C4-2B (cell line): ENCODE measurements around the gene SPINT2.

Experiments used
- ZFX ChIP-seq: fragments of 450-650 bp; IDR thresholded peaks from 2 replicates; pipeline ENCODE4 v1.6.1; 2017
- TF ChIP-seq, protein P1 (sequence below): fragments of 450-650 bp; conservative IDR thresholded peaks from 2 replicates; pipeline ENCODE4 v1.5.1; 2017; ENCODE audit warnings: mild to moderate bottlenecking

DNA sequence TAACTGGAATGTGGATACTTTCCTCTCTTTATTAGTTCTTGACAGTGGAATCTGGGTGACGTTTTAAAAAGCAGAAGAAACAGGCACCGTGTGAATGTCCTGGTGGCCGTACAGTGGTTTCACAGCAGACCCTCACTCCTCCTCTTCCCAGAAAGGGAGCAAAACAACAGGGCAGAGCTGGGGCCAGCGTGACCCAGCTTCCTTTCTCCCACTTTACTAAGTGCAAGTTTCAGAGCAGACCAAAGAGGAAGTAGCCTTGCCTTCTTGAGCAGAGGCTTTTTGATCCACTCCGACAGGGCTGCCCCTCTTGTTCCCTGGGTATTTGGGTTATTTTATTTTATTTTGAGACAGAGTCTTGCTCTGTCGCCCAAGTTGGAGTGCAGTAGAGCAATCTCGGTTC, 20.0 kb downstream of the SPINT2 start:
- TF ChIP-seq, protein P1, sequence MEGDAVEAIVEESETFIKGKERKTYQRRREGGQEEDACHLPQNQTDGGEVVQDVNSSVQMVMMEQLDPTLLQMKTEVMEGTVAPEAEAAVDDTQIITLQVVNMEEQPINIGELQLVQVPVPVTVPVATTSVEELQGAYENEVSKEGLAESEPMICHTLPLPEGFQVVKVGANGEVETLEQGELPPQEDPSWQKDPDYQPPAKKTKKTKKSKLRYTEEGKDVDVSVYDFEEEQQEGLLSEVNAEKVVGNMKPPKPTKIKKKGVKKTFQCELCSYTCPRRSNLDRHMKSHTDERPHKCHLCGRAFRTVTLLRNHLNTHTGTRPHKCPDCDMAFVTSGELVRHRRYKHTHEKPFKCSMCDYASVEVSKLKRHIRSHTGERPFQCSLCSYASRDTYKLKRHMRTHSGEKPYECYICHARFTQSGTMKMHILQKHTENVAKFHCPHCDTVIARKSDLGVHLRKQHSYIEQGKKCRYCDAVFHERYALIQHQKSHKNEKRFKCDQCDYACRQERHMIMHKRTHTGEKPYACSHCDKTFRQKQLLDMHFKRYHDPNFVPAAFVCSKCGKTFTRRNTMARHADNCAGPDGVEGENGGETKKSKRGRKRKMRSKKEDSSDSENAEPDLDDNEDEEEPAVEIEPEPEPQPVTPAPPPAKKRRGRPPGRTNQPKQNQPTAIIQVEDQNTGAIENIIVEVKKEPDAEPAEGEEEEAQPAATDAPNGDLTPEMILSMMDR, result no peak
- no peak for TF ChIP-seq ZFX
